ENCODE measurements around the gene ATP5F1E. TPM values are rescaled to one million over a fixed set of nuclear protein-coding genes. Genes with fewer than 3 reads are reported as not detected.
"Not testable (repeated sequence)": the region's sequence is repeated elsewhere in the genome, so short reads cannot be mapped to it uniquely, and the experiment has no call there.

ATP5F1E gene
- polyA plus RNA-seq, 1 donor: 115 TPM

DNA sequence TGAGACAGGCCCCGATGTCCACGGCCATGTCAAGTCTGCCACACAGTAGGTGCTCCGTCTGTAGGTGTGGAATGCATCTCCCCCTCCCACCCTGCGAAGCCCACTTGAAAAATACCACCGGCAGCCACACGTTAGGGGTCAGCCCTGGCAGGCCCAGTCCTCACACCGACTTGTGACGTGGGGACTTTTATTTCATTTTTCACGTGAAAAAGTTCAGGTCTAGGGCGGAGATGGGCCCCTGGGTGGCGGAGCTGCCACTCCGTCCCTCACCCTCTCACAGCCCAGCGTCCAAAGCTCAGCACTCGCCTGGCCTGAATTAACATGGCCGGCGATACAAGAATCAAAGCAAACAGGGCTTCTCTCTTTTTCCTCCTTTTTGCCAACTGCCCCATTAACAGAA is 16.7 kb downstream of the ATP5F1E start:
- H3K36me3 ChIP-seq (ENCODE audit: control insufficient read depth, insufficient read depth, low read length): no peaks in the 10 kb centered on the region
- H3K4me3 ChIP-seq (ENCODE audit: low read length): no peak overlapping the region
- DNase-seq: no peak
- H3K4me1 ChIP-seq (ENCODE audit: control insufficient read depth, insufficient read depth, low read length): no peaks in the 10 kb centered on the region
- no peaks in the 10 kb centered on the region for H3K9me3 ChIP-seq (ENCODE audit: control insufficient read depth, low read depth, low read length)
- WGBS (ENCODE audit: insufficient coverage, low lambda C conversion rate): no CpG with 5 or more reads among the region's 16 CpGs
- no peak overlapping the region for H3K27ac ChIP-seq (ENCODE audit: low read length)
- H3K27me3 ChIP-seq (ENCODE audit: control insufficient read depth, insufficient read depth, low read length): no peaks in the 10 kb centered on the region

- Histone ChIP-seq H3K4me1 (ENCODE audit: control insufficient read depth, insufficient read depth, low read length) (no peaks in the 10 kb centered on the region), H3K4me3 (ENCODE audit: low read length) (no peak overlapping the region), H3K9me3 (ENCODE audit: control insufficient read depth, low read depth, low read length) (no peaks in the 10 kb centered on the region), H3K27ac (ENCODE audit: low read length) (no peak overlapping the region), H3K27me3 (ENCODE audit: control insufficient read depth, insufficient read depth, low read length) (no peaks in the 10 kb centered on the region), H3K36me3 (ENCODE audit: control insufficient read depth, insufficient read depth, low read length) (no peaks in the 10 kb centered on the region)
- WGBS (ENCODE audit: insufficient coverage, low lambda C conversion rate): no CpG with 5 or more reads among the region's 17 CpGs
- DNase-seq: no peak
Observed at GRCh38 chr20:59014680-59015389, 17.3 kb downstream of the ATP5F1E start.

- Histone ChIP-seq H3K9me3 (ENCODE audit: control insufficient read depth, low read depth, low read length) (no peaks in the 10 kb centered on the region), H3K27me3 (ENCODE audit: control insufficient read depth, insufficient read depth, low read length) (no peaks in the 10 kb centered on the region), H3K27ac (ENCODE audit: low read length) (no peak overlapping the region), H3K36me3 (ENCODE audit: control insufficient read depth, insufficient read depth, low read length) (no peaks in the 10 kb centered on the region), H3K4me3 (ENCODE audit: low read length) (no peak overlapping the region), H3K4me1 (ENCODE audit: control insufficient read depth, insufficient read depth, low read length) (no peaks in the 10 kb centered on the region)
- WGBS (ENCODE audit: insufficient coverage, low lambda C conversion rate): 100% methylated on average over 1 of the region's 13 CpGs
- DNase-seq: no peak
Observed at GRCh38 chr20:59013959-59014608, 18.1 kb downstream of the ATP5F1E start.

- WGBS (ENCODE audit: insufficient coverage, low lambda C conversion rate): 80% methylated on average over 1 of the region's 17 CpGs
- Histone ChIP-seq H3K4me1 (ENCODE audit: control insufficient read depth, insufficient read depth, low read length) (no peaks in the 10 kb centered on the region), H3K27me3 (ENCODE audit: control insufficient read depth, insufficient read depth, low read length) (no peaks in the 10 kb centered on the region), H3K4me3 (ENCODE audit: low read length) (no peak overlapping the region), H3K9me3 (ENCODE audit: control insufficient read depth, low read depth, low read length) (no peaks in the 10 kb centered on the region), H3K36me3 (ENCODE audit: control insufficient read depth, insufficient read depth, low read length) (no peaks in the 10 kb centered on the region), H3K27ac (ENCODE audit: low read length) (no peak overlapping the region)
- no peak for DNase-seq
Observed at GRCh38 chr20:59013031-59013951, 18.8 kb downstream of the ATP5F1E start.

GRCh38 chr20:59011874-59012157 is 20.3 kb downstream of the ATP5F1E start:
- H3K4me1 ChIP-seq (ENCODE audit: control insufficient read depth, insufficient read depth, low read length); DNase-seq; H3K27ac ChIP-seq (ENCODE audit: low read length); H3K36me3 ChIP-seq (ENCODE audit: control insufficient read depth, insufficient read depth, low read length); H3K4me3 ChIP-seq (ENCODE audit: low read length); H3K27me3 ChIP-seq (ENCODE audit: control insufficient read depth, insufficient read depth, low read length); H3K9me3 ChIP-seq (ENCODE audit: control insufficient read depth, low read depth, low read length): not testable (repeated sequence)
- no CpG with 5 or more reads among the region's 3 CpGs for WGBS (ENCODE audit: insufficient coverage, low lambda C conversion rate)

DNA sequence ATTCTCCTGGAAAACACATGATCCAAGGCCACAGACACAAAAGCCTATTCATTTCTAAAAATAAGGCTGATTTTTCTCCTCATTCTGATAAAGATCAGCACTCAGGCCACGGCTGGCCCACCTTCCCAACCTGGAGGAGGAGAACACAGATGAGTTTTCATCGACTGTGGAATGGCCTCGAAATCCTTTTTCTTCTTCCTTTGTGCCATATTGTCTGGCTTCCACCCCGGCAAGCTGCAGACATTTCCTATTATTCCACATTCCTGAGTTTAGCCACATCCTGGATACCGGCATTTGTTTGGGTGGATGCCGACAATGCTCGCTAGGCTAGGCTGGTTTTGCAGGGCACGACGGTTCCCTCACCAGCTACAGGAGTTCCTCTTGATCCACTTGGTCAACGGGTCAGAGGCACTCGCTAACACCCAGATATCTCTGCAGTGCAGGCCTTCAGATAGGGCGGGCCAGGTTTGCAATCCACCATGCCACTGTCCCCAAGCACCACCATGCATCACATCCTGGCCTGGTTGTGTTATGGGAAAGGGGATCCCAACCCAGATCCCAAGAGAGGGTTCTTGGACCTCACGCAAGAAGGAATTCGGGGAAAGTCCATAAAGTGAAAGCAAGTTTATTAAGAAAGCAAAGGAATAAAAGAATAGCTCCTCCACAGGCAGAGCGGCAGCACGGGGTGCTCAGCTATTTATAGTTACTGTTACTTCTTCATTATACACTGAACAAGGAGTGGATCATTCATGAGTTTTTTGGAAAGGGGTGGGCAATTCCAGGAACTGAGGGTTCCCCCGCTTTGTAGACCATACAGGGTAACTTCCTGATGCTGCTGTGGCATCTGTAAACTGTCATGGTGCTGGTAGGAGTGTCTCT is 20.9 kb downstream of the ATP5F1E start:
- no peak overlapping the region for H3K4me3 ChIP-seq (ENCODE audit: low read length)
- H3K9me3 ChIP-seq (ENCODE audit: control insufficient read depth, low read depth, low read length): no peaks in the 10 kb centered on the region
- H3K27ac ChIP-seq (ENCODE audit: low read length): no peak overlapping the region
- DNase-seq: no peak
- WGBS (ENCODE audit: insufficient coverage, low lambda C conversion rate): 80% methylated on average over 2 of the region's 17 CpGs
- peaks cover 2% of the 10 kb centered on the region for H3K4me1 ChIP-seq (ENCODE audit: control insufficient read depth, insufficient read depth, low read length)
- no peaks in the 10 kb centered on the region for H3K27me3 ChIP-seq (ENCODE audit: control insufficient read depth, insufficient read depth, low read length)
- H3K36me3 ChIP-seq (ENCODE audit: control insufficient read depth, insufficient read depth, low read length): no peaks in the 10 kb centered on the region

DNA sequence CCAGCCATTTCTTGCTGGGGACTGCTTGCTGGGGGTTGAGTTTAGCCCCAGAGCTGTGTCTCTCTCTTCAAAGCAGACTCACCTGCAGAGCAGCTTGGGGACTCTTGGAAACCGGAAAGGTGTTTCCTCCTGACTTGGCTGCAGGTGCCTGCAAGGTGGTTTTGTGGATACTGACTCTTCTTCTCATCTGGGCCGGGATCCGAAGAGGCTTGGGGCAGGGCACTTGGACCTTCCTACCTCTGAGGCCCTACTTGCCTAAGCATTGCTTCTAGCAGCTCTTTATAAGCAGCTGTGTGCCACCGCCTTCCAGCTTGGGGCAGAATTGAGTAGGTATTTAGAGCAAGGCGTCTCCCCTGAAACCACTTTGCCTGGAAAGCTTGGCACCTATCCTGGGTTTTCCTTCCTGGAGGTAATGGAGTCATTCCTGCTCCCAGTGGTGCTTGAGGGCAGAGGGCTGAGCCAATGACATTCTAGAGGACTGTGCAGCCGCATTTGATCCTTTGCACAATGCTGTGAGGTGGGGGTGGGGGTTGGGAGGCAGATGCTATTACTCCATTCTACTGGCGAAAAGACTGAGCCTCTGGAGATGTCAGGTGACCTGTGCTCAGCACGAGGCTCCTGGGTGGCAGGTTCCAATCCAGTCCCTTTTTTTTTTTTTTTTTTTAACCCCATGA is 21.7 kb downstream of the ATP5F1E start:
- no peaks in the 10 kb centered on the region for H3K9me3 ChIP-seq (ENCODE audit: control insufficient read depth, low read depth, low read length)
- peaks cover 7% of the 10 kb centered on the region for H3K4me1 ChIP-seq (ENCODE audit: control insufficient read depth, insufficient read depth, low read length)
- no peaks in the 10 kb centered on the region for H3K27me3 ChIP-seq (ENCODE audit: control insufficient read depth, insufficient read depth, low read length)
- DNase-seq: no peak
- WGBS (ENCODE audit: insufficient coverage, low lambda C conversion rate): 0% methylated on average over 1 of the region's 8 CpGs
- no peak overlapping the region for H3K4me3 ChIP-seq (ENCODE audit: low read length)
- no peak overlapping the region for H3K27ac ChIP-seq (ENCODE audit: low read length)
- H3K36me3 ChIP-seq (ENCODE audit: control insufficient read depth, insufficient read depth, low read length): no peaks in the 10 kb centered on the region

GRCh38 chr20:59008715-59009336 is 23.3 kb downstream of the ATP5F1E start:
- H3K27me3 ChIP-seq (ENCODE audit: control insufficient read depth, insufficient read depth, low read length): no peaks in the 10 kb centered on the region
- no peak overlapping the region for H3K4me3 ChIP-seq (ENCODE audit: low read length)
- no peaks in the 10 kb centered on the region for H3K9me3 ChIP-seq (ENCODE audit: control insufficient read depth, low read depth, low read length)
- H3K4me1 ChIP-seq (ENCODE audit: control insufficient read depth, insufficient read depth, low read length): peaks cover 11% of the 10 kb centered on the region
- no peak for DNase-seq
- WGBS (ENCODE audit: insufficient coverage, low lambda C conversion rate): no CpG with 5 or more reads among the region's 8 CpGs
- H3K27ac ChIP-seq (ENCODE audit: low read length): no peak overlapping the region
- H3K36me3 ChIP-seq (ENCODE audit: control insufficient read depth, insufficient read depth, low read length): no peaks in the 10 kb centered on the region

DNA sequence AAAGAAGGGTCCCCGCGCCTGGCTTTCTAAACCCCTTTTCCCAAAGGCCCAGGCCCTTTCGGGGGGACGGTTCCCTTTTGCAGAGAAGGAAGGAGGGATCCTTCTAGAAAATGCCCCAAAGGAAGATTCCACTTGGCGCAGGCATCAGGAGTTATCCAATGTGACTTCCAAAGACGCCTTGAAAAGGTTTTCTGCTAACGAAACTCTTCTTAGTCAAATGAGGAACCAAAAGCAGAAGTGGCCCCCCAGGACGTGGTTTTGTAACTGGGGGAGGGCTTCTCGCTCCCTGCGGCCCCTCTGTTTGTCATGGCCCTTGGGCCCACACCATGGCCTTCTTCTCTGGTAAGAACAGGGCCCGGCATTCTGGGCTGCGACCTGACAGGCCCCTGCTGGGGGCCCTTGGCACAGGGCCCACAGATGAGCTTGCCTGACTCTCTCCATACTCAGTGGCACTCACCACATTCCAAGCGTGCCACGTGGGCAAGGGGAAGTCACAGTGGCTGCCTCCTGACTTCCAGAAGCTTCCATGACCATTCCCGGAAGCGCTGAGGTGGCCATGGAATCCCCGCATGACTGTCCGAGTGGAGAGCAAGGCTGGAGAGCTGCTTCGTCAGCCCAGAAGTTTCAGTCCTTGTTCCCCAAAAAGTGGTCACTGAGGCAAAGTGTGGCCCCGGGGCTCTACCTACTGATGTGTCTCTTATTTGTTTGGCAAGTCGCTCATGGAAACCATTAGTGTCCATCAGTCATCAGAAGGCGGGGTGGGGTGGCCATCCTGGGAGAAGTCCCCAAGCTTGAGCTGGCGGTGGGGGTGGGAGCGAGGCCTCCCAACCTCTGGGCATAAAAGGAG is 24.2 kb downstream of the ATP5F1E start:
- Histone ChIP-seq H3K36me3 (ENCODE audit: control insufficient read depth, insufficient read depth, low read length) (no peaks in the 10 kb centered on the region), H3K4me1 (ENCODE audit: control insufficient read depth, insufficient read depth, low read length) (peaks cover 11% of the 10 kb centered on the region), H3K27me3 (ENCODE audit: control insufficient read depth, insufficient read depth, low read length) (no peaks in the 10 kb centered on the region), H3K27ac (ENCODE audit: low read length) (no peak overlapping the region), H3K9me3 (ENCODE audit: control insufficient read depth, low read depth, low read length) (no peaks in the 10 kb centered on the region), H3K4me3 (ENCODE audit: low read length) (peak overlapping the region; percentile 16)
- no CpG with 5 or more reads among the region's 24 CpGs for WGBS (ENCODE audit: insufficient coverage, low lambda C conversion rate)
- DNase-seq: no peak

Data from large intestine (tissue), 3 donors.